Mesenchymal stem cell (in vitro differentiated cells and primary cell): Measurements from ENCODE around the gene KIF26B.

Source experiments
- DNase-seq: peaks from one replicate; pipeline ENCODE4 v3.0.0-alpha.2; 2013
- H2AFZ ChIP-seq: one replicate; pipeline ENCODE4 v1.6.1; 2013; ENCODE audit warnings: low read depth, mild to moderate bottlenecking, control low read depth, inconsistent platforms, low read length, moderate library complexity
- H2AK5ac ChIP-seq: 2 replicates; pipeline ENCODE4 v1.6.1; 2013; ENCODE audit warnings: low read length, moderate library complexity, mild to moderate bottlenecking, inconsistent platforms; ENCODE audit not compliant: severe bottlenecking
- H2BK120ac ChIP-seq: one replicate; pipeline ENCODE4 v1.6.1; 2013; ENCODE audit warnings: low read depth, mild to moderate bottlenecking, inconsistent platforms, low read length, moderate library complexity
- H2BK12ac ChIP-seq, 2 experiments: one replicate each; pipeline ENCODE4 v1.6.1; 2013; ENCODE audit warnings: inconsistent platforms in 2 of 2, low read length in 2 of 2, mild to moderate bottlenecking in 2 of 2, moderate library complexity in 2 of 2, control low read depth in 1 of 2
- H2BK15ac ChIP-seq: one replicate; pipeline ENCODE4 v1.6.1; 2013; ENCODE audit warnings: mild to moderate bottlenecking, low read depth, inconsistent platforms; ENCODE audit not compliant: poor library complexity, severe bottlenecking
- H2BK5ac ChIP-seq: 2 replicates; pipeline ENCODE4 v1.6.1; 2013; ENCODE audit warnings: low read depth, mild to moderate bottlenecking, low read length, control low read depth, inconsistent platforms; ENCODE audit not compliant: poor library complexity, severe bottlenecking
- H3K14ac ChIP-seq, 2 experiments: one replicate each; pipeline ENCODE4 v1.6.1; 2013; ENCODE audit warnings: inconsistent platforms in 2 of 2, low read length in 2 of 2, control low read depth in 1 of 2, mild to moderate bottlenecking in 1 of 2, moderate library complexity in 1 of 2
- H3K18ac ChIP-seq, 2 experiments: one replicate each; pipeline ENCODE4 v1.6.1; 2013; ENCODE audit warnings: inconsistent platforms in 2 of 2, low read length in 2 of 2, control low read depth in 1 of 2, low read depth in 1 of 2, mild to moderate bottlenecking in 1 of 2
- H3K23ac ChIP-seq, 2 experiments: one replicate each; pipeline ENCODE4 v1.6.1; 2013; ENCODE audit warnings: inconsistent platforms in 2 of 2, low read length in 2 of 2, mild to moderate bottlenecking in 2 of 2, moderate library complexity in 2 of 2, control low read depth in 1 of 2
- H3K27ac ChIP-seq: 2 replicates; pipeline ENCODE4 v1.5.1; 2013; ENCODE audit warnings: mild to moderate bottlenecking, moderate library complexity, low read length, control low read depth, inconsistent platforms; ENCODE audit not compliant: poor library complexity, severe bottlenecking
- H3K27me3 ChIP-seq, 2 experiments: 2 replicates each; pipeline versions ENCODE4 v1.6.1 to v1.7.0; 2013; ENCODE audit warnings: low read length in 2 of 2, mild to moderate bottlenecking in 2 of 2, moderate library complexity in 2 of 2, control low read depth in 1 of 2, inconsistent platforms in 1 of 2; ENCODE audit not compliant: control insufficient read depth in 1 of 2, insufficient read depth in 1 of 2
- H3K36me3 ChIP-seq, 2 experiments: 2 replicates each; pipeline versions ENCODE4 v1.6.1 to v1.7.0; 2013; ENCODE audit warnings: low read length in 2 of 2, control low read depth in 1 of 2, inconsistent platforms in 1 of 2, low read depth in 1 of 2, mild to moderate bottlenecking in 1 of 2; ENCODE audit not compliant: insufficient read depth in 2 of 2, control insufficient read depth in 1 of 2
- H3K4ac ChIP-seq, 2 experiments: one replicate each; pipeline ENCODE4 v1.6.1; 2013; ENCODE audit warnings: inconsistent platforms in 2 of 2, low read length in 2 of 2, mild to moderate bottlenecking in 2 of 2, moderate library complexity in 2 of 2, control low read depth in 1 of 2, low read depth in 1 of 2
- H3K4me1 ChIP-seq: 2 replicates; pipeline ENCODE4 v1.6.1; 2013; ENCODE audit warnings: low read depth, low read length, control low read depth; ENCODE audit not compliant: control insufficient read depth, insufficient read depth
- H3K4me2 ChIP-seq: 2 replicates; pipeline ENCODE4 v1.6.1; 2013; ENCODE audit warnings: low read length, mild to moderate bottlenecking, inconsistent platforms; ENCODE audit not compliant: poor library complexity, severe bottlenecking
- H3K4me3 ChIP-seq, 2 experiments: 2 replicates each; pipeline versions ENCODE4 v1.5.1 to v1.7.0; 2013; ENCODE audit warnings: low read length in 2 of 2, mild to moderate bottlenecking in 2 of 2, control low read depth in 1 of 2, low read depth in 1 of 2; ENCODE audit not compliant: insufficient read depth in 1 of 2
- H3K79me1 ChIP-seq: replicated peaks from 2 replicates; pipeline ENCODE4 v1.6.1; 2013; ENCODE audit warnings: mild to moderate bottlenecking, control low read depth, low read length, inconsistent platforms; ENCODE audit not compliant: poor library complexity, severe bottlenecking
- H3K9ac ChIP-seq: 2 replicates; pipeline ENCODE4 v1.7.0; 2013; ENCODE audit warnings: mild to moderate bottlenecking, low read length, moderate library complexity
- H3K9me3 ChIP-seq: 2 replicates; pipeline ENCODE4 v1.7.0; 2013; ENCODE audit warnings: mild to moderate bottlenecking, low read length; ENCODE audit not compliant: control insufficient read depth
- H4K8ac ChIP-seq: one replicate; pipeline ENCODE4 v1.6.1; 2013; ENCODE audit warnings: inconsistent platforms, mild to moderate bottlenecking, low read length, moderate library complexity
- H4K91ac ChIP-seq: one replicate; pipeline ENCODE4 v1.6.1; 2013; ENCODE audit warnings: mild to moderate bottlenecking, low read length, inconsistent platforms
- WGBS: methylation state at CpG from one replicate; pipeline ENCODE4 v1.1.7; 2013; ENCODE audit warnings: mixed read lengths; 5-methylcytosine and 5-hydroxymethylcytosine counted together

KIF26B gene

DNA sequence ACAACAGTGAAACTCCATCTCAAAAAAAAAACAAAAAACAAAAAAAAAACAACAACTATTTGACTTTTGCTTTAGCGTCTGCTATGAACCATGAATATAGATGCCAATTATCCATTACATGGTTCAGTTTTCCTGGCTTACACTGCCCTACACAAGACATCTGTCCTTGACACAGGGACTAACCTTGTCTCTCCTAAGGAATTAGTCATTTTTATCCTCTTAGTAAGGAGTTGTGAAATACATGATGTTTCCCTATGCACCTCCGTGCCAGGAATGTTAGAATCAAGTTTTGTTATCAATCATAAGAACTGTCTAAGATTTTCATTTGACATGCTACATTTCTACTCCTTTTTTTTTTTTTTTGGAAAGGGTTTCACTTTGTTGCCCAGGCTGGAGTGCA lies 241.8 kb downstream of the KIF26B start:
- Histone ChIP-seq H3K27ac (no peak overlapping the region), H2AK5ac (no peak overlapping the region), H3K9me3 (no peaks in the 10 kb centered on the region), H2BK12ac (no peak overlapping the region), H3K4me2 (no peak overlapping the region), H4K91ac (no peak overlapping the region), H3K14ac (no peak overlapping the region), H2AFZ (no peak overlapping the region), H3K23ac (no peak overlapping the region), H3K9ac (no peak overlapping the region), H2BK15ac (no peak overlapping the region), H3K27me3 (peaks cover 5 to 6% of the 10 kb centered on the region in 2 experiments), H3K18ac (no peak overlapping the region), H4K8ac (no peak overlapping the region), H3K36me3 (no peaks in the 10 kb centered on the region), H2BK120ac (no peak overlapping the region), H3K4me1 (no peaks in the 10 kb centered on the region), H3K4ac (no peak overlapping the region), H3K4me3 (no peak overlapping the region), H3K79me1 (no peaks in the 10 kb centered on the region), H2BK5ac (no peak overlapping the region)
- no peak for DNase-seq
- 67% methylated on average over 1 of the region's 2 CpGs for WGBS

DNA sequence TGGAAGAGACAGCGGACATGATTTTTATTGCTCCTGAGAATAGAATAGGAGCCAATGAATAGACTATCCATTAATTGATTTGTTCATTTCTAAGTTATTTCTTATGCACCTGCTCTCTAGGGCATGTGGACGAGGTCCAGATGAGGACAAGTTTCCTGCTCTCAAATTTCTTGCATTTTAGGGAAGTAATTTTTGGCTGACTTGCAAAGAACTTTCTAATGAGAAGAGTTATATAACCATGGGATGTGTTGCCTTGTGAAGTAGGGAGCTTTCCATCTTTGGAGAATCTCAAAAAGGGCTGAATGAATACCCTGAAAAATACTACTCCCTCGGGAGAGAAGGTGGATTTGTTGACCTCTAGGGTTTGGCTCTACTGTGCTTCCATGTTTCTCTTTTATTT lies 243.0 kb downstream of the KIF26B start:
- Histone ChIP-seq H3K79me1 (no peaks in the 10 kb centered on the region), H3K23ac (no peak overlapping the region), H2BK12ac (no peak overlapping the region), H2AFZ (no peak overlapping the region), H3K4ac (no peak overlapping the region), H3K36me3 (no peaks in the 10 kb centered on the region), H3K4me3 (no peak overlapping the region), H3K27ac (no peak overlapping the region), H2AK5ac (no peak overlapping the region), H2BK15ac (no peak overlapping the region), H3K18ac (no peak overlapping the region), H2BK120ac (no peak overlapping the region), H3K9me3 (no peaks in the 10 kb centered on the region), H3K27me3 (peaks cover 5 to 6% of the 10 kb centered on the region in 2 experiments), H2BK5ac (no peak overlapping the region), H3K4me1 (no peaks in the 10 kb centered on the region), H4K91ac (no peak overlapping the region), H3K14ac (no peak overlapping the region), H3K9ac (no peak overlapping the region), H3K4me2 (no peak overlapping the region), H4K8ac (no peak overlapping the region)
- no peak for DNase-seq
- whole genome bisulfite sequencing, result 92% methylated on average over 1 of the region's 3 CpGs

DNA sequence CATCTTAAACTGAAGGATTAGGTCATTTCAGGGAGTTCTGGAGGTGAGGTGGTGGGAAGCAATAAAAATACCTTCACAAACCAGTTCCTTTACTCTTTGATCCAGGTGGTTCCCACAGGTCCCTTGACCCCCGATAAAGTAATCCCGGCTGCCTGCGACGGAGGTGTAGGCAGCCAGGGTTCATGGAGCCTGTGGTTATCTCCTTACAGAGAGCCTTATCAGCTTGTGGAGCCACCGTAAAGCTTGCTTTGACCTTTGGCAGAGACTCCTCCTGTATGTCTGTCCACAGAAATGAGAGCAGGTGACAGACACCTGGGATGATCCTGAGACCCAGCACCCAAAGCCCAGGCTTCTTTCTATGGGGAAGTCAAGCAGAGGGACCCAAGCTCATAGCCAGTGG lies 243.4 kb downstream of the KIF26B start:
- Histone ChIP-seq H3K14ac (no peak overlapping the region), H2BK120ac (no peak overlapping the region), H4K8ac (no peak overlapping the region), H3K27me3 (peaks cover 5 to 6% of the 10 kb centered on the region in 2 experiments), H2BK5ac (no peak overlapping the region), H2BK12ac (no peak overlapping the region), H3K18ac (no peak overlapping the region), H3K4ac (no peak overlapping the region), H3K4me1 (no peaks in the 10 kb centered on the region), H3K9ac (no peak overlapping the region), H3K79me1 (no peaks in the 10 kb centered on the region), H3K36me3 (no peaks in the 10 kb centered on the region), H3K23ac (no peak overlapping the region), H2AK5ac (no peak overlapping the region), H2AFZ (no peak overlapping the region), H3K4me2 (no peak overlapping the region), H3K27ac (no peak overlapping the region), H2BK15ac (no peak overlapping the region), H3K4me3 (no peak overlapping the region), H4K91ac (no peak overlapping the region), H3K9me3 (no peaks in the 10 kb centered on the region)
- no peak for DNase-seq
- WGBS, result 93% methylated on average over 5 of the region's 5 CpGs

DNA sequence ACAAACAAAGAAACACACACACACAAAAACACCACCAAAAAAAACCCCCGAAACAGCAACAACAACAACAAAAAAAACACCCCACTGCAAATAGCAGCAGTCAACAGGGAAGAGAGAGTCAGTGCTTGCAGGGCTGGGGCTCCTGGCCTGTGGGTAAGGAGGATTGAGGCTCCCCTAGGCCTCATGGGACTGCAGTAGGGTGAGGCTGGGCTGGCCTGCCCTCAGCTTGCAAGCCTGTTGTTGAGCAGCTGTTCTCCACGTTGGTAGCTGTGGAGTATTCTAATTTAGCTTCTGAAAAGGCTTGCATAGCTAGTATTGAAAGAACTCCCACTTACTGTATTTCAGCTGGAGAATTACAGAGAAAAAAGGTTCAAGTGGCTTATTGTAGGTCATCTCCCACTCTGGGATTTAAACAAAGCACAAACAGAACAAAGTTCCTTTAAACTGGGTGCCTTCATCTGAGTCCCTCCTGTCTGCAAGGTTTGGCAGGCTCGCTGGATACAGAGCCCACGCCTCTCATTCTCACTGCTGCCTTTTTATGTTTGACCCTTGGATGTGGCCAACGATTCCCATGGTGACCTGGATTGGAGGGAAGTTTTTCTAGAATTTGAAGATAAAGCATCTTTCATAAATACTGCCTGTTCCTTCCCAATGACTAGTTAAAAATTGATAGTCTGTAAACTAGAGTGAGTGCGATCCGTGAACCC lies 247.2 kb downstream of the KIF26B start:
- H3K23ac ChIP-seq, result no peak overlapping the region
- no peak for DNase-seq
- H4K91ac ChIP-seq, result no peak overlapping the region
- H2BK120ac ChIP-seq, result no peak overlapping the region
- no peak overlapping the region for H3K4ac ChIP-seq
- H2BK5ac ChIP-seq, result no peak overlapping the region
- H2BK12ac ChIP-seq, result no peak overlapping the region
- H3K4me1 ChIP-seq, result no peaks in the 10 kb centered on the region
- H2BK15ac ChIP-seq, result no peak overlapping the region
- peaks cover 6 to 10% of the 10 kb centered on the region in 2 experiments for H3K27me3 ChIP-seq
- no peaks in the 10 kb centered on the region for H3K9me3 ChIP-seq
- no peak overlapping the region for H3K14ac ChIP-seq
- H3K27ac ChIP-seq, result no peak overlapping the region
- no peak overlapping the region for H3K4me2 ChIP-seq
- H3K79me1 ChIP-seq, result no peaks in the 10 kb centered on the region
- H3K4me3 ChIP-seq, result no peak overlapping the region
- no peak overlapping the region for H2AFZ ChIP-seq
- H2AK5ac ChIP-seq, result no peak overlapping the region
- no peak overlapping the region for H4K8ac ChIP-seq
- no peak overlapping the region for H3K18ac ChIP-seq
- 82% methylated on average over 5 of the region's 7 CpGs for whole genome bisulfite sequencing
- H3K9ac ChIP-seq, result no peak overlapping the region
- no peaks in the 10 kb centered on the region for H3K36me3 ChIP-seq
